Nephron progenitor cell (in vitro differentiated cells): Measurements from ENCODE around the gene PHYH.
"Not testable (repeated sequence)": the region's sequence is repeated elsewhere in the genome, so short reads cannot be mapped to it uniquely, and the experiment has no call there.

ENCODE experiments used
- DNase-seq: peaks from one replicate; pipeline ENCODE4 v3.0.0; 2021
- H3K27ac Mint-ChIP-seq: 2 replicates; pipeline ENCODE4 v1.8.0; 2021; ENCODE audit warnings: mild to moderate bottlenecking, moderate library complexity, mixed read lengths
- H3K27me3 Mint-ChIP-seq: 2 replicates; pipeline ENCODE4 v1.8.0; 2021; ENCODE audit warnings: mild to moderate bottlenecking, low read depth, mixed read lengths; ENCODE audit not compliant: poor library complexity
- H3K36me3 Mint-ChIP-seq: 2 replicates; pipeline ENCODE4 v1.8.0; 2021; ENCODE audit warnings: low read depth, mixed read lengths
- H3K4me1 Mint-ChIP-seq: 2 replicates; pipeline ENCODE4 v1.8.0; 2021; ENCODE audit warnings: mixed read lengths
- H3K4me3 Mint-ChIP-seq: 2 replicates; pipeline ENCODE4 v1.8.0; 2021; ENCODE audit warnings: mild to moderate bottlenecking, moderate library complexity, mixed read lengths
- H3K9me3 Mint-ChIP-seq: 2 replicates; pipeline ENCODE4 v1.8.0; 2021; ENCODE audit warnings: mild to moderate bottlenecking, moderate library complexity, mixed read lengths
- CTCF ChIP-seq: fragments of 200-600 bp; sonication (generic); IDR thresholded peaks from 2 replicates; pipeline ENCODE4 v1.5.0; 2021; ENCODE audit warnings: antibody characterized with exemption

PHYH gene

GRCh38 chr10:13241613-13242012 lies 58.3 kb downstream of the PHYH start:
- TF ChIP-seq CTCF = no peak
- H3K9me3 Mint-ChIP-seq = peaks cover 3% of the 10 kb centered on the region
- no peak for DNase-seq
- peaks cover 8% of the 10 kb centered on the region for H3K27me3 Mint-ChIP-seq
- no peaks in the 10 kb centered on the region for H3K36me3 Mint-ChIP-seq
- H3K4me1 Mint-ChIP-seq = peaks cover 17% of the 10 kb centered on the region
- no peak overlapping the region for H3K4me3 Mint-ChIP-seq
- H3K27ac Mint-ChIP-seq = no peak overlapping the region

- peaks cover 8% of the 10 kb centered on the region for H3K27me3 Mint-ChIP-seq
- DNase-seq = no peak
- no peaks in the 10 kb centered on the region for H3K36me3 Mint-ChIP-seq
- H3K4me3 Mint-ChIP-seq = no peak overlapping the region
- peaks cover 2% of the 10 kb centered on the region for H3K9me3 Mint-ChIP-seq
- peaks cover 19% of the 10 kb centered on the region for H3K4me1 Mint-ChIP-seq
- no peak for TF ChIP-seq CTCF
- H3K27ac Mint-ChIP-seq = no peak overlapping the region
These were observed 59.9 kb downstream of the PHYH start for GRCh38 chr10:13239923-13240322.

- no peak for TF ChIP-seq CTCF
- H3K27me3 Mint-ChIP-seq = peaks cover 10% of the 10 kb centered on the region
- no peak overlapping the region for H3K4me3 Mint-ChIP-seq
- H3K9me3 Mint-ChIP-seq = no peaks in the 10 kb centered on the region
- DNase-seq = no peak
- no peaks in the 10 kb centered on the region for H3K36me3 Mint-ChIP-seq
- H3K4me1 Mint-ChIP-seq = peaks cover 26% of the 10 kb centered on the region
- peak overlapping the region; percentile 56 for H3K27ac Mint-ChIP-seq
These were observed 61.4 kb downstream of the PHYH start for GRCh38 chr10:13238271-13239077.

- H3K4me1 Mint-ChIP-seq = peaks cover 22% of the 10 kb centered on the region
- no peak overlapping the region for H3K4me3 Mint-ChIP-seq
- no peak for DNase-seq
- no peak for TF ChIP-seq CTCF
- no peaks in the 10 kb centered on the region for H3K9me3 Mint-ChIP-seq
- H3K36me3 Mint-ChIP-seq = no peaks in the 10 kb centered on the region
- H3K27me3 Mint-ChIP-seq = peaks cover 10% of the 10 kb centered on the region
- peak overlapping the region; percentile 84 for H3K27ac Mint-ChIP-seq
These were observed 63.2 kb downstream of the PHYH start for GRCh38 chr10:13236638-13237037.

GRCh38 chr10:13234736-13235135 lies 65.1 kb downstream of the PHYH start:
- peaks cover 22% of the 10 kb centered on the region for H3K4me1 Mint-ChIP-seq
- H3K9me3 Mint-ChIP-seq, H3K27ac Mint-ChIP-seq, H3K4me3 Mint-ChIP-seq, H3K36me3 Mint-ChIP-seq, DNase-seq: not testable (repeated sequence)
- H3K27me3 Mint-ChIP-seq = peaks cover 16% of the 10 kb centered on the region

- Mint-ChIP-seq H3K36me3 (no peaks in the 10 kb centered on the region), H3K4me1 (peaks cover 22% of the 10 kb centered on the region), H3K4me3 (no peak within 1 kb of the TSS), H3K27me3 (peaks cover 16% of the 10 kb centered on the region), H3K9me3 (no peaks in the 10 kb centered on the region), H3K27ac (no peak within 1 kb of the TSS)
- TF ChIP-seq CTCF = no peak
- DNase-seq = no peak
These were observed 65.7 kb downstream of the PHYH start, which contains the start of gene UCMA for GRCh38 chr10:13234172-13234571. UCMA (minus strand) TSS chr10:13234374; CDS start chr10:13234258, 116 bp downstream.
